ENCODE results near the gene ABLIM3.

The ABLIM3 gene

GRCh38 chr5:149166591-149167100 is 25.4 kb downstream of the ABLIM3 start:
- no peak for DNase-seq (ENCODE audit: low read depth)
- H3K4me3 ChIP-seq (ENCODE audit: low read length), result no peak overlapping the region
- no peak for TF ChIP-seq CTCF (conservative IDR thresholded peaks at IDR 0.05; ENCODE audit: low read depth, low read length)

GRCh38 chr5:149168276-149168906 is 27.1 kb downstream of the ABLIM3 start:
- H3K4me3 ChIP-seq (ENCODE audit: low read length), result no peak overlapping the region
- DNase-seq (ENCODE audit: low read depth), result no peak
- TF ChIP-seq CTCF (conservative IDR thresholded peaks at IDR 0.05; ENCODE audit: low read depth, low read length), result no peak

GRCh38 chr5:149170299-149170698 is 29.0 kb downstream of the ABLIM3 start:
- H3K4me3 ChIP-seq (ENCODE audit: low read length), result no peak overlapping the region
- no peak for TF ChIP-seq CTCF (conservative IDR thresholded peaks at IDR 0.05; ENCODE audit: low read depth, low read length)
- no peak for DNase-seq (ENCODE audit: low read depth)

GRCh38 chr5:149172261-149172660 is 31.0 kb downstream of the ABLIM3 start:
- no peak for TF ChIP-seq CTCF (conservative IDR thresholded peaks at IDR 0.05; ENCODE audit: low read depth, low read length)
- DNase-seq (ENCODE audit: low read depth), result no peak
- no peak overlapping the region for H3K4me3 ChIP-seq (ENCODE audit: low read length)

- no peak for DNase-seq (ENCODE audit: low read depth)
- TF ChIP-seq CTCF (conservative IDR thresholded peaks at IDR 0.05; ENCODE audit: low read depth, low read length), result no peak
- H3K4me3 ChIP-seq (ENCODE audit: low read length), result no peak overlapping the region
Measured at GRCh38 chr5:149172709-149173505, 31.6 kb downstream of the ABLIM3 start.

DNA sequence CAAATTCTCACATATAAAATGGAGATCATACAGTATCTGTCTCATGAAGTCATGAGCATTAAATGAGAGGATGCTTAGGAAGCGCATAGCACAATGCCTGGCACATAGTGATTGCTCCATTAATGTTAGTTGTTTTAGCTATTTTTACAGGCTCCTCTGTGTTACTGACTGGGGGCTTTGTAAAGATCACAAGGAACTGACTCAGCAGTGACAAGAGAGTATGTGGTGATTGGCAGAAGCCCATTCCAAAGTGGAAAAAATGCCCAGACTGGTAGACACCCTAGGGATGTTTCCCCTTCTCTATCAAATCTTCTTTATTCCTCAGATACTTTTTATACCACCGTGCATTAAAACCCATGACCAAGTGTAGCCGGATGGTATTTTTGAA is 33.5 kb downstream of the ABLIM3 start:
- no peak for TF ChIP-seq CTCF (conservative IDR thresholded peaks at IDR 0.05; ENCODE audit: low read depth, low read length)

More for the DNA sequence above, 33.5 kb downstream of the ABLIM3 start:
- H3K4me3 ChIP-seq (ENCODE audit: low read length), result no peak overlapping the region
- no peak for DNase-seq (ENCODE audit: low read depth)

All from retinal pigment epithelial cell (primary cell).